Measurements from ENCODE around the gene STAT6.
"Not testable (repeated sequence)": the region's sequence is repeated elsewhere in the genome, so short reads cannot be mapped to it uniquely, and the experiment has no call there.

DNA sequence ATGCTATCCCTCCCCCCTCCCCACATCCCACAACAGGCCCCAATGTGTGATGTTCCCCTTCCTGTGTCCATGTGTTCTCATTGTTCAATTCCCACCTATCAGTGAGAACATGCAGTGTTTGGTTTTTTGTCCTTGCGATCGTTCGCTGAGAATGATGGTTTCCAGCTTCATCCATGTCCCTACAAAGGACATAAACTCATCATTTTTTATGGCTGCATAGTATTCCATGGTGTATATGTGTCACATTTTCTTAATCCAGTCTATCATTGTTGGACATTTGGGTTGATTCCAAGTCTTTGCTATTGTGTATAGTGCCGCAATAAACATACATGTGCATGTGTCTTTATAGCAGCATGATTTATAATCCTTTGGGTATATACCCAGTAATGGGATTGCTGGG is 58.0 kb downstream of the STAT6 start:
- not testable (repeated sequence) for TF ChIP-seq POLR2A (IDR thresholded peaks at IDR 0.05; ENCODE audit: low read depth, low read length); EP300 (IDR thresholded peaks at IDR 0.05; ENCODE audit: borderline replicate concordance in 1 of 2, control insufficient read depth in 1 of 2, low read depth in 2 of 2, low read length in 2 of 2); JUND (IDR thresholded peaks at IDR 0.05; ENCODE audit: low read depth, low read length); MAX (IDR thresholded peaks at IDR 0.05; ENCODE audit: low read depth, low read length); SP1 (IDR thresholded peaks at IDR 0.05; ENCODE audit: low read depth, low read length); ETV6 (conservative IDR thresholded peaks at IDR 0.05 in 1 of 2, IDR thresholded peaks at IDR 0.05 in 1 of 2; ENCODE audit: borderline replicate concordance in 1 of 2, low read depth in 1 of 2); ZBTB40 (IDR thresholded peaks at IDR 0.05; ENCODE audit: borderline replicate concordance); SMC3 (IDR thresholded peaks at IDR 0.05; ENCODE audit: borderline replicate concordance, low read length); USF2 (IDR thresholded peaks at IDR 0.05; ENCODE audit: borderline replicate concordance, low read depth, low read length); POLR2AphosphoS5 (IDR thresholded peaks at IDR 0.05; ENCODE audit: low read length)
- TF ChIP-seq, protein P1, sequence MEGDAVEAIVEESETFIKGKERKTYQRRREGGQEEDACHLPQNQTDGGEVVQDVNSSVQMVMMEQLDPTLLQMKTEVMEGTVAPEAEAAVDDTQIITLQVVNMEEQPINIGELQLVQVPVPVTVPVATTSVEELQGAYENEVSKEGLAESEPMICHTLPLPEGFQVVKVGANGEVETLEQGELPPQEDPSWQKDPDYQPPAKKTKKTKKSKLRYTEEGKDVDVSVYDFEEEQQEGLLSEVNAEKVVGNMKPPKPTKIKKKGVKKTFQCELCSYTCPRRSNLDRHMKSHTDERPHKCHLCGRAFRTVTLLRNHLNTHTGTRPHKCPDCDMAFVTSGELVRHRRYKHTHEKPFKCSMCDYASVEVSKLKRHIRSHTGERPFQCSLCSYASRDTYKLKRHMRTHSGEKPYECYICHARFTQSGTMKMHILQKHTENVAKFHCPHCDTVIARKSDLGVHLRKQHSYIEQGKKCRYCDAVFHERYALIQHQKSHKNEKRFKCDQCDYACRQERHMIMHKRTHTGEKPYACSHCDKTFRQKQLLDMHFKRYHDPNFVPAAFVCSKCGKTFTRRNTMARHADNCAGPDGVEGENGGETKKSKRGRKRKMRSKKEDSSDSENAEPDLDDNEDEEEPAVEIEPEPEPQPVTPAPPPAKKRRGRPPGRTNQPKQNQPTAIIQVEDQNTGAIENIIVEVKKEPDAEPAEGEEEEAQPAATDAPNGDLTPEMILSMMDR (IDR thresholded peaks at IDR 0.05 in 2 of 3, conservative IDR thresholded peaks at IDR 0.05 in 1 of 3; ENCODE audit: control insufficient read depth in 2 of 3, extremely low read depth in 1 of 3, insufficient read depth in 1 of 3, low read depth in 3 of 3, low read length in 3 of 3), result not testable (repeated sequence)
- TF ChIP-seq, protein P2, sequence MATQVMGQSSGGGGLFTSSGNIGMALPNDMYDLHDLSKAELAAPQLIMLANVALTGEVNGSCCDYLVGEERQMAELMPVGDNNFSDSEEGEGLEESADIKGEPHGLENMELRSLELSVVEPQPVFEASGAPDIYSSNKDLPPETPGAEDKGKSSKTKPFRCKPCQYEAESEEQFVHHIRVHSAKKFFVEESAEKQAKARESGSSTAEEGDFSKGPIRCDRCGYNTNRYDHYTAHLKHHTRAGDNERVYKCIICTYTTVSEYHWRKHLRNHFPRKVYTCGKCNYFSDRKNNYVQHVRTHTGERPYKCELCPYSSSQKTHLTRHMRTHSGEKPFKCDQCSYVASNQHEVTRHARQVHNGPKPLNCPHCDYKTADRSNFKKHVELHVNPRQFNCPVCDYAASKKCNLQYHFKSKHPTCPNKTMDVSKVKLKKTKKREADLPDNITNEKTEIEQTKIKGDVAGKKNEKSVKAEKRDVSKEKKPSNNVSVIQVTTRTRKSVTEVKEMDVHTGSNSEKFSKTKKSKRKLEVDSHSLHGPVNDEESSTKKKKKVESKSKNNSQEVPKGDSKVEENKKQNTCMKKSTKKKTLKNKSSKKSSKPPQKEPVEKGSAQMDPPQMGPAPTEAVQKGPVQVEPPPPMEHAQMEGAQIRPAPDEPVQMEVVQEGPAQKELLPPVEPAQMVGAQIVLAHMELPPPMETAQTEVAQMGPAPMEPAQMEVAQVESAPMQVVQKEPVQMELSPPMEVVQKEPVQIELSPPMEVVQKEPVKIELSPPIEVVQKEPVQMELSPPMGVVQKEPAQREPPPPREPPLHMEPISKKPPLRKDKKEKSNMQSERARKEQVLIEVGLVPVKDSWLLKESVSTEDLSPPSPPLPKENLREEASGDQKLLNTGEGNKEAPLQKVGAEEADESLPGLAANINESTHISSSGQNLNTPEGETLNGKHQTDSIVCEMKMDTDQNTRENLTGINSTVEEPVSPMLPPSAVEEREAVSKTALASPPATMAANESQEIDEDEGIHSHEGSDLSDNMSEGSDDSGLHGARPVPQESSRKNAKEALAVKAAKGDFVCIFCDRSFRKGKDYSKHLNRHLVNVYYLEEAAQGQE (IDR thresholded peaks at IDR 0.05; ENCODE audit: low read depth, low read length), result not testable (repeated sequence)
